Upper lobe of left lung (tissue), 6 donors: ENCODE data around the gene MSANTD1. TPM values are rescaled to one million over a fixed set of nuclear protein-coding genes. Genes with fewer than 3 reads are reported as not detected.
A peak's percentile ranks its signal among the peaks of the same experiment; 100 is the strongest.

ENCODE experiments used
- ATAC-seq, 2 donors: fragments of 200-7000 bp; cut with Tn5 transposase; one replicate each; pipeline ENCODE4 v1.9.1; 2022; ENCODE audit warnings: mild to moderate bottlenecking in 2 of 2, moderate library complexity in 2 of 2; ENCODE audit not compliant: low FRiP score in 2 of 2
- DNase-seq, 2 donors: peaks; one replicate each; pipeline ENCODE4 v3.0.0-alpha.2; 2019 to 2020
- H3K27ac ChIP-seq, 4 donors: fragments of 200-600 bp; sonication (generic); one replicate each; pipeline ENCODE4 v1.5.1; 2016 to 2019
- H3K27me3 ChIP-seq, 4 donors: fragments of 200-600 bp; sonication (generic); one replicate each; pipeline ENCODE4 v1.5.1; 2017 to 2019
- H3K36me3 ChIP-seq, 4 donors: fragments of 200-600 bp; sonication (generic); one replicate each; pipeline ENCODE4 v1.5.1; 2016 to 2019
- H3K4me1 ChIP-seq, 4 donors: fragments of 200-600 bp; sonication (generic); one replicate each; pipeline ENCODE4 v1.5.1; 2018 to 2019
- H3K4me3 ChIP-seq, 4 donors: fragments of 200-600 bp; sonication (generic); one replicate each; pipeline ENCODE4 v1.5.1; 2017 to 2019; ENCODE audit warnings: mild to moderate bottlenecking in 2 of 4, moderate library complexity in 1 of 4
- H3K9me3 ChIP-seq, 4 donors: fragments of 200-600 bp; sonication (generic); one replicate each; pipeline ENCODE4 v1.5.1; 2018 to 2019
- EP300 ChIP-seq, 4 donors: sonication (generic); formaldehyde crosslinking; IDR thresholded peaks; one replicate each; pipeline ENCODE4 v1.5.1; 2017; ENCODE audit warnings: antibody characterized with exemption in 4 of 4, control low read depth in 2 of 4
- POLR2A ChIP-seq, 4 donors: fragments of 450-650 bp; IDR thresholded peaks; one replicate each; pipeline ENCODE4 v1.5.1; 2016 to 2017; ENCODE audit warnings: antibody characterized with exemption in 4 of 4, mild to moderate bottlenecking in 2 of 4
- POLR2AphosphoS5 ChIP-seq, 2 donors: sonication (generic); formaldehyde crosslinking; IDR thresholded peaks; one replicate each; pipeline ENCODE4 v1.5.1; 2017; ENCODE audit warnings: antibody characterized with exemption in 2 of 2
- WGBS, 2 donors: methylation state at CpG; one replicate each; pipeline ENCODE4 v1.1.5; 2017 to 2018; 5-methylcytosine and 5-hydroxymethylcytosine counted together
- total RNA-seq, 6 donors: library from RNA; depleted of rRNA in 4 of 6; stranded (reverse); fragments of >200 nt in 4 of 6; gene quantifications; one replicate each; pipeline versions ENCODE4 v1.1.0 to v1.2.1, GENCODE V29; 2016 to 2021
- TF ChIP-seq, protein P1 (sequence below), 6 experiments: fragments of 450-650 bp in 4 of 6; fragments of 200-600 bp in 2 of 6; sonication (generic) in 2 of 6; IDR thresholded peaks; one replicate each; pipeline ENCODE4 v1.5.1; 2016 to 2019; ENCODE audit warnings: antibody characterized with exemption in 6 of 6
- donor health status: DM: no; HTN: no; CAD: no; lungs with moderate emphysema.
- donor health status: DM: no; HTN: yes; CAD: no; lungs with severe emphysema.

Gene MSANTD1
- total RNA-seq, 6 donors from 2014 or later = 1.00 to 7.3 (median 1.8) TPM

- Histone ChIP-seq H3K4me1 (no peaks in the 10 kb centered on the region), H3K27ac (no peak overlapping the region), H3K36me3 (peaks cover 42 to 98% (median 87%) of the 10 kb centered on the region in 4 donors), H3K9me3 (no peaks in the 10 kb centered on the region), H3K27me3 (no peaks in the 10 kb centered on the region), H3K4me3 (no peak overlapping the region)
- TF ChIP-seq POLR2AphosphoS5 (IDR thresholded peaks at IDR 0.05) = no peak
- TF ChIP-seq EP300 (IDR thresholded peaks at IDR 0.05) = no peak
- TF ChIP-seq POLR2A (IDR thresholded peaks at IDR 0.05) = no peak
- TF ChIP-seq, protein P1, sequence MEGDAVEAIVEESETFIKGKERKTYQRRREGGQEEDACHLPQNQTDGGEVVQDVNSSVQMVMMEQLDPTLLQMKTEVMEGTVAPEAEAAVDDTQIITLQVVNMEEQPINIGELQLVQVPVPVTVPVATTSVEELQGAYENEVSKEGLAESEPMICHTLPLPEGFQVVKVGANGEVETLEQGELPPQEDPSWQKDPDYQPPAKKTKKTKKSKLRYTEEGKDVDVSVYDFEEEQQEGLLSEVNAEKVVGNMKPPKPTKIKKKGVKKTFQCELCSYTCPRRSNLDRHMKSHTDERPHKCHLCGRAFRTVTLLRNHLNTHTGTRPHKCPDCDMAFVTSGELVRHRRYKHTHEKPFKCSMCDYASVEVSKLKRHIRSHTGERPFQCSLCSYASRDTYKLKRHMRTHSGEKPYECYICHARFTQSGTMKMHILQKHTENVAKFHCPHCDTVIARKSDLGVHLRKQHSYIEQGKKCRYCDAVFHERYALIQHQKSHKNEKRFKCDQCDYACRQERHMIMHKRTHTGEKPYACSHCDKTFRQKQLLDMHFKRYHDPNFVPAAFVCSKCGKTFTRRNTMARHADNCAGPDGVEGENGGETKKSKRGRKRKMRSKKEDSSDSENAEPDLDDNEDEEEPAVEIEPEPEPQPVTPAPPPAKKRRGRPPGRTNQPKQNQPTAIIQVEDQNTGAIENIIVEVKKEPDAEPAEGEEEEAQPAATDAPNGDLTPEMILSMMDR (IDR thresholded peaks at IDR 0.05) = no peak
- no peak for DNase-seq
- ATAC-seq = no peak
- 93 to 97% methylated on average over 4 to 12 of the region's 14 CpGs for WGBS, 2 donors
Observed at GRCh38 chr4:3235030-3235345, 14.0 kb upstream of the MSANTD1 start.

DNA sequence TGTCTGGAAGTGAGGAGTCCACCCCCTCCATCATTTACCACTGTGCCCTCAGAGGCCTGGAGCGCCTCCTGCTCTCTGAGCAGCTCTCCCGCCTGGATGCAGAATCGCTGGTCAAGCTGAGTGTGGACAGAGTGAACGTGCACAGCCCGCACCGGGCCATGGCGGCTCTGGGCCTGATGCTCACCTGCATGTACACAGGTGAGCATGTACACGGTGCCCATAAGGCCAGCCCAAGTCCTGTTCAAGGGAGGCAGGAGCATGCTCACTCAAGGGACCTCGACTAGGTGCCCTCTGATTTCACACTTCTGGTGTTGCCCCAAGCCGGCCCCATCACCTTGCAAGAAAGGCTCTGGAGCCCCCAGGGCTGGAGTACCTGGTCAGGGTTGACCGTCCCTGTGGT, 13.4 kb upstream of the MSANTD1 start:
- peak in 1 of 2 donors; percentile 69 for DNase-seq
- no peaks in the 10 kb centered on the region for H3K27me3 ChIP-seq
- peaks cover 39 to 98% (median 87%) of the 10 kb centered on the region in 4 donors for H3K36me3 ChIP-seq
- H3K27ac ChIP-seq = no peak overlapping the region
- 85% methylated on average over 8 of the region's 11 CpGs; no CpG with 5 or more reads in 1 of the 2 donors for WGBS, 2 donors
- TF ChIP-seq EP300 (IDR thresholded peaks at IDR 0.05) (no peak), POLR2AphosphoS5 (IDR thresholded peaks at IDR 0.05) (no peak), POLR2A (IDR thresholded peaks at IDR 0.05) (no peak)
- TF ChIP-seq, protein P1 (IDR thresholded peaks at IDR 0.05) = no peak
- H3K9me3 ChIP-seq = no peaks in the 10 kb centered on the region
- no peak overlapping the region for H3K4me3 ChIP-seq
- ATAC-seq = no peak
- no peaks in the 10 kb centered on the region for H3K4me1 ChIP-seq

- Histone ChIP-seq H3K27me3 (no peaks in the 10 kb centered on the region), H3K4me1 (no peaks in the 10 kb centered on the region), H3K36me3 (peaks cover 32 to 98% (median 87%) of the 10 kb centered on the region in 4 donors), H3K9me3 (no peaks in the 10 kb centered on the region), H3K4me3 (no peak overlapping the region), H3K27ac (no peak overlapping the region)
- DNase-seq (peak in 1 of 2 donors; percentile 29), ATAC-seq (no peak)
- 92 to 96% methylated on average over 7 of the region's 9 CpGs for WGBS, 2 donors
- TF ChIP-seq, protein P1 (IDR thresholded peaks at IDR 0.05) = no peak
- TF ChIP-seq POLR2A (IDR thresholded peaks at IDR 0.05) (no peak), POLR2AphosphoS5 (IDR thresholded peaks at IDR 0.05) (no peak), EP300 (IDR thresholded peaks at IDR 0.05) (no peak)
Observed at GRCh38 chr4:3236326-3236878, 12.6 kb upstream of the MSANTD1 start.

- no peak for TF ChIP-seq POLR2A (IDR thresholded peaks at IDR 0.05)
- TF ChIP-seq, protein P1 (IDR thresholded peaks at IDR 0.05) = no peak
- no peak for TF ChIP-seq POLR2AphosphoS5 (IDR thresholded peaks at IDR 0.05)
- TF ChIP-seq EP300 (IDR thresholded peaks at IDR 0.05) = no peak
- no peaks in the 10 kb centered on the region for H3K27me3 ChIP-seq
- H3K27ac ChIP-seq = no peak overlapping the region
- no peak overlapping the region for H3K4me3 ChIP-seq
- ATAC-seq = no peak
- peaks cover 30 to 93% (median 81%) of the 10 kb centered on the region in 4 donors for H3K36me3 ChIP-seq
- H3K9me3 ChIP-seq = no peaks in the 10 kb centered on the region
- no peaks in the 10 kb centered on the region for H3K4me1 ChIP-seq
- 92 to 97% methylated on average over 14 to 19 of the region's 19 CpGs for WGBS, 2 donors
- DNase-seq = peak in 1 of 2 donors; percentile 60
Observed at GRCh38 chr4:3237266-3237665, 11.7 kb upstream of the MSANTD1 start.
